ENCODE data around the gene LIPE. TPM values are rescaled to one million over a fixed set of nuclear protein-coding genes. Genes with fewer than 3 reads are reported as not detected.

Gene LIPE
- 8.6 to 10.8 TPM (median 8.8 TPM) in 3 replicates for total RNA-seq

GRCh38 chr19:42427313-42427712 is at the start of gene LIPE:
LIPE (minus strand) TSS chr19:42427388; CDS start chr19:42427149, 239 bp downstream.
- Mint-ChIP-seq H3K4me3 (no peak within 1 kb of the TSS), H3K36me3 (no peaks in the 10 kb centered on the region), H3K9me3 (no peaks in the 10 kb centered on the region), H3K27me3 (ENCODE audit: low read depth) (peaks cover 5% of the 10 kb centered on the region), H3K27ac (no peak within 1 kb of the TSS), H3K4me1 (peaks cover 30% of the 10 kb centered on the region)
- no peak for TF ChIP-seq CTCF (IDR thresholded peaks at IDR 0.05; ENCODE audit: unreplicated experiment)
- no peak for DNase-seq (ENCODE audit: low spot score in 2 of 2, unreplicated experiment in 2 of 2)

- Mint-ChIP-seq H3K4me3 (no peak overlapping the region), H3K36me3 (no peaks in the 10 kb centered on the region)
- no peak for DNase-seq (ENCODE audit: low spot score in 2 of 2, unreplicated experiment in 2 of 2)
Measured at GRCh38 chr19:42475366-42475765, 48.2 kb upstream of the LIPE start.

GRCh38 chr19:42474743-42475142 is 47.6 kb upstream of the LIPE start:
- Mint-ChIP-seq H3K9me3 (no peaks in the 10 kb centered on the region), H3K4me3 (no peak overlapping the region), H3K4me1 (peaks cover 2% of the 10 kb centered on the region), H3K27me3 (ENCODE audit: low read depth) (peaks cover 19% of the 10 kb centered on the region), H3K36me3 (no peaks in the 10 kb centered on the region), H3K27ac (no peak overlapping the region)
- no peak for TF ChIP-seq CTCF (IDR thresholded peaks at IDR 0.05; ENCODE audit: unreplicated experiment)
- DNase-seq (ENCODE audit: low spot score in 2 of 2, unreplicated experiment in 2 of 2) = no peak

More at GRCh38 chr19:42475366-42475765, 48.2 kb upstream of the LIPE start:
- Mint-ChIP-seq H3K27me3 (ENCODE audit: low read depth) (peaks cover 19% of the 10 kb centered on the region), H3K9me3 (no peaks in the 10 kb centered on the region), H3K4me1 (peaks cover 2% of the 10 kb centered on the region), H3K27ac (no peak overlapping the region)
- no peak for TF ChIP-seq CTCF (IDR thresholded peaks at IDR 0.05; ENCODE audit: unreplicated experiment)

- Mint-ChIP-seq H3K27me3 (ENCODE audit: low read depth) (peaks cover 19% of the 10 kb centered on the region), H3K27ac (no peak overlapping the region), H3K36me3 (no peaks in the 10 kb centered on the region), H3K9me3 (no peaks in the 10 kb centered on the region), H3K4me1 (peaks cover 2% of the 10 kb centered on the region), H3K4me3 (no peak overlapping the region)
- TF ChIP-seq CTCF (IDR thresholded peaks at IDR 0.05; ENCODE audit: unreplicated experiment) = no peak
- DNase-seq (ENCODE audit: low spot score in 2 of 2, unreplicated experiment in 2 of 2) = no peak
Measured at GRCh38 chr19:42473686-42474085, 46.5 kb upstream of the LIPE start.

- Mint-ChIP-seq H3K27me3 (ENCODE audit: low read depth) (peaks cover 19% of the 10 kb centered on the region), H3K4me1 (peaks cover 2% of the 10 kb centered on the region), H3K27ac (no peak overlapping the region), H3K4me3 (no peak overlapping the region), H3K9me3 (no peaks in the 10 kb centered on the region), H3K36me3 (no peaks in the 10 kb centered on the region)
- no peak for TF ChIP-seq CTCF (IDR thresholded peaks at IDR 0.05; ENCODE audit: unreplicated experiment)
- DNase-seq (ENCODE audit: low spot score in 2 of 2, unreplicated experiment in 2 of 2) = no peak
Measured at GRCh38 chr19:42472402-42473147, 45.4 kb upstream of the LIPE start.
